ENCODE data around the gene CCNF. TPM values are rescaled to one million over a fixed set of nuclear protein-coding genes. Genes with fewer than 3 reads are reported as not detected.

The CCNF gene
- total and polyA plus RNA-seq, 2 of the 8 experiments (the other 6 are each of a cell fraction or from before 2014, with no cell fraction given) = 15.4 to 54.3 TPM

- TF ChIP-seq ZNF274 (IDR thresholded peaks at IDR 0.05; ENCODE audit: borderline replicate concordance, extremely low read depth, low read length) (no peak), FOSL1 (IDR thresholded peaks at IDR 0.05; ENCODE audit: insufficient read depth, low read depth, low read length) (no peak), SRF (IDR thresholded peaks at IDR 0.05; ENCODE audit: low read depth, low read length) (no peak), CHD7 (IDR thresholded peaks at IDR 0.05; ENCODE audit: insufficient replicate concordance, low read length) (no peak), HDAC2 (IDR thresholded peaks at IDR 0.05; ENCODE audit: borderline replicate concordance in 1 of 2, low read depth in 2 of 2, low read length in 2 of 2) (no peak), HDAC6 (IDR thresholded peaks at IDR 0.05; ENCODE audit: low read depth, low read length) (no peak), TBP (IDR thresholded peaks at IDR 0.05; ENCODE audit: low read depth, low read length) (no peak)
Measured at GRCh38 chr16:2451851-2452320, 22.6 kb downstream of the CCNF start (continued).
